GM21423 (cell line): ENCODE measurements around the gene PRDX2.
"Not testable (repeated sequence)": the region's sequence is repeated elsewhere in the genome, so short reads cannot be mapped to it uniquely, and the experiment has no call there.

ENCODE experiments used
- ATAC-seq: cut with Tn5 transposase; IDR thresholded peaks from one replicate; pipeline ENCODE4 v1.9.1; 2021; ENCODE audit warnings: mild to moderate bottlenecking, moderate library complexity; ENCODE audit not compliant: unreplicated experiment

The PRDX2 gene

GRCh38 chr19:12801466-12802266 lies at the start of gene PRDX2, which contains the start of gene THSD8:
TSS of gene PRDX2 (minus strand) at chr19:12801800. CDS start at chr19:12801261, 539 bp downstream.
TSS of gene THSD8 (plus strand) at chr19:12802069. CDS start at chr19:12802072, 3 bp downstream.
- ATAC-seq: peak; percentile 45

GRCh38 chr19:12847159-12848139 lies 45.8 kb upstream of the PRDX2 start:
- ATAC-seq: peak; percentile 68

DNA sequence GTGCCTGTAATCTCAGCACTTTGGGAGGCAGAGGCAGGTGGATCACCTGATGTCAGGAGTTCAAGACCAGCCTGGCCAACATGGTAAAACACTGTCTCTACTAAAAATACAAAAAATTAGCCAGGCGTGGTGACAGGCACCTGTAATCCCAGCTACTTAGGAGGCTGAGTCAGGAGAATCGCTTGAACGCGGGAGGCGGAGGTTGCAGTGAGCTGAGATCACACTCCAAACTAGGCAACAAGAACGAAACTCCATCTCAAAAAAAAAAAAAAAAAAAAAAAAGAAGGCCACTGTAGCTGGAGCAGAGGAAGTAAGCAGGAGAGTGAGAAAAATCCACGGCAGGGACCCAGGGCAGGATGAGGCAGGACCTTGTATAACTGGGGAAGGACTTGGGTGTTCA lies 45.0 kb upstream of the PRDX2 start:
- not testable (repeated sequence) for ATAC-seq

GRCh38 chr19:12843999-12844732 lies 42.6 kb upstream of the PRDX2 start:
- no peak for ATAC-seq

DNA sequence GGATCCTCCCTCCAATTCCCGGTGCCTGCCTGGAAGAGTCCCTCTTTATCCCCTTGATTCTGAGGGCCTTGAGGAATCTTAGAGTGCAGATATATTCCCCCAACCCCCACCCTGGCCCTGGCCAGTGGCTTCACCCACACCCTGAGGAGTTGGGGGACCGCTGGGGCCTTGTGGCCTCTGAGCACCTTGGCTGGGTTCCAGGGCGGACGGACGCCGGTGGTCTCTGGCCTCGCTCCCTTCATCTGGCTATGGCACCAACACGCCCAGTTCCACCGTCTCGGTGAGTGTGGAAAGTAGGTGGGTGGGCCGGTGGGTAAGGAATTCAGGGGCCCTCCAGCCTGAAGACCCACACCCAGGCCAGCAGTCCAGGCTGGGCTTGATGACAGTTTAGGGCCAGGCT lies 41.7 kb upstream of the PRDX2 start:
- ATAC-seq: no peak

DNA sequence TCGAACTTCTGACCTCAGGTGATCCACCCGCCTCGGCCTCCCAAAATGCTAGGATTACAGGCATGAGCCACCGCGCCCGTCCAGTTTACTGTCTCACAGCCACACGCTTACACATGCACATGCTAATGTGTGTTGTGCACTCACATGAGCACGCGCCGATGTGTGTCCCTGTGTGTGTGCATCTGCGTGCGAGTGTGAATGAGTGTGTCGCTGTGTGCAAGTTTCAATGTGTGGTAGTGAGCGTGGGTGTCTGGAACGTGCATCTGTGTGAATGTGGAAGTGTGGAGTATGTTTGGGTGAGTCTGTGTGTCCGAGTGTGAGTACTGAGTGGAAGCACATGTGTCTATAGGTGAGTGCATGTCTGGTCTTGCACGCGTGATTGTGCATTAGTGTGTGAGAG lies 40.9 kb upstream of the PRDX2 start:
- no peak for ATAC-seq

DNA sequence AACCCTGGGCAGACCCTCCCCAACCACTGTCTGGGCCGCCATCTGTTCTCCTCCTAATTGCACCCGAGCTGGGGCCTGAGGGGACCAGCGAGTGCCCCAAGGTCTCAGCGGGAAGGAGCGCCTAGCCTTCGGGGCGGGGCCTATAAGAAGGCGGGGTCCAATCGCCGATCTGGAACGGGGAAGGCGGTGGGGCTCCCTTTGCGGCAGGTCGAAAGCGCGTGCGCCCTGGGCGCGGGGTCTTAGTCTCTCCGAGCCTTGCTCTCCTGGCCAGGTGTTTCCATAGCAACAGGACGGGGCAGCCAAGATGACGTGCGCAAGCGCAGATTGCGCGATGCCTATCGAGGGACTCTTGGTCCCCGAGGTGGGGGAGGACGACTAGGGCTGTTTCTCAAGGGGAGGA lies 39.5 kb upstream of the PRDX2 start:
- no peak for ATAC-seq

DNA sequence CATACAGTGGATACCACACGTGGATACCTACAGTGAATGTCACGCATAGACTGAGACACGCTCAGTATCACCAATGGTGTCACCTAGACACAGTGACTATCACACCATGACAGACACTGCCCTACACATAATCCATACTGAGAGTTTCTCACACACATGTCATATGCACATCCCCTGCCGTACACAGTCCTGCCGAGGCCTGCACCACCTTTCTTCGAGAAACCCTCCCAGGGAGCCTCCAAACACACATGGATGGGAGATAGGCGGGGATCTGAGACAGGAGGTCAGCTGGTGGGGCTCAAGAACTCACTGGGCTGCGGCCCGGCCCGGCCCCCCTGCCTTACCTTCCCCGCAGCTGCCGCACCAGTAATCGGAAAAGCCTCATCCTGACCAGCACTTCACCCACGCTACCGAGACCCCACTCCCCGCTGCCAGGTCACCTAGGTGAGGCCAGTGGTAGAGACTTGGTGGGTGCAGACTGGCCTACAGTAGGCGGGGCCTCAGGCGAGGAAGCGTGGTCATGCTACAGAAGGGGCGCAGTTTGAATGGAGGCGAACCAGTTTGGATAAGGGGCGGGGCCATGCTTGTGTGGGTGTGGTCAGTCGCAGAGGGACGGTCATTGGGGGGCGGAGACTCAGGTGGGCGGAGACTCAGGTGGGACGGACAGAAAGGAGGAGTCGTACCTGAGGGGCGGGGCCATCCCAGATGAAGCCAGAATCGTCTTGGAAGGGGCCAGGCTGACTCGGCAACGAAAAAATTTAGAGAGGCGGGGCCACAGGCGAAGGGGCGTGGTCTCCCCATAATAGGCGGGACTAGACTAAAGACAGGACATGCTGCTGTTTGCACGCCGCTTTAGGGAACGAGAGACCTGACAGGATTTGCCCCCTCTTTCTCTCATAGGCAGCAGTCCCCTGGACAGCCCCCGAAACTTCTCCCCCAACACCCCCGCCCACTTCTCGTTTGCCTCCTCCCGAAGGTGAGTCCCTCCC lies 38.8 kb upstream of the PRDX2 start:
- ATAC-seq: no peak

GRCh38 chr19:12838886-12839756 lies 37.5 kb upstream of the PRDX2 start:
- ATAC-seq: no peak

- ATAC-seq: no peak
These were observed 36.7 kb upstream of the PRDX2 start, which contains the start of gene MAST1 for GRCh38 chr19:12838182-12838885. TSS of gene MAST1 (plus strand) at chr19:12838515. CDS start at chr19:12838573, 58 bp downstream.

- ATAC-seq: no peak
These were observed 35.6 kb upstream of the PRDX2 start for GRCh38 chr19:12837225-12837624.

DNA sequence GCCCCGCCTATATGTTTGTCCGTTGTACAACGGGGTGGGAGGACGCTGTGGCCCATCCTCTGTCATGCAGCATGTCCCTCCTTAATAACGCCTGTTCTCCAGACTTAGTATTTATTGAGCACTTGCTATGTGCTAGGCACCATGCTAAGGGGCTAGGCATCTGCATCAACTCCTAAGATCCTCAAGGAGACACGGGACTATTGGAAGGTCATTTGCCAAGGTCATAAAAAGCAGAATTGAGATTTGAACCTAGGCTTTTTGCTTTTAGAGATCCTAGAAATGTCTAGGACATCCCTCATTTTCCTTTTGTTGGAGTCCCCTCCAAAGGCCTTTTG lies 34.9 kb upstream of the PRDX2 start:
- ATAC-seq: no peak

DNA sequence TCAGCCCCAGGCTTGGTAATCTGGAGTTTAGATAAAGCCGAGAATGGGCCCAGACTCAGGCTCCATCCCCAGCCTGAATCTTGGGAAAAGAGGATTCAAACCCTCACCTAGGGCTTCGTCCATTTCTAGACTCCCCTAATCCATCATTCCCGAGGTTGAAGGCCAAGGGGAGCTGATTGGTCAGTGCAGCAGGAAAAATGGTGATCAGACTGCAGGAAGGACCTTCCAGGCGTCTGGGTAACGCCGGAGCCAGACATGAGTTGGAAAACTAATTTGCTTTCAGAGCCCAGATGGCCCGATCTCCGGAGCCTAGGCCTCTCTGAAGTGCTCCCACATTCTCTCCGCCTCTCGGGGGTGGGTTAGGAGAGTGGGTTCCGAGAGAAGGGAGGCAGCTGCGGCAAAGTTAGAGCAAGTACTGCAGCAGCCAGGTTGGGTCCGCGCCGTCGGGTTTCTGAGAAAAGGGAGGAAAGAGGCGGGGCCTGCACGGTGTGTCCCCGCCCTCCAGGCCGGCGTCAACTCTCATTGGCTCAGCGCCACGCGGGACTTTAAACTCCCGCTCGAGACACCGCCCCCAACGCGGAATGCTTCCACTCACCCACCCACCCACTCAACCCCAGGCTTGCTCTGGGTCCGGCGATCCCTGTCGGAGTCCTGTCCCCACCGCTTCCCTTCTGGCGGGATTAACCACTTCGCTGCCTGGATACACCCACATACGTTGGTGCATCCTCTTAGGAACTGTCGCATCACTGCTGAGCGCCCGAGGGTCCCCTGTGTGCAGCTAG lies 33.6 kb upstream of the PRDX2 start:
- no peak for ATAC-seq

- ATAC-seq: no peak
These were observed 33.0 kb upstream of the PRDX2 start, which contains the start of gene RTBDN for GRCh38 chr19:12834566-12834943. TSS of gene RTBDN (minus strand) at chr19:12834579. CDS start at chr19:12829979, 4,600 bp downstream.

GRCh38 chr19:12833738-12834565 lies 32.4 kb upstream of the PRDX2 start:
- ATAC-seq: no peak

DNA sequence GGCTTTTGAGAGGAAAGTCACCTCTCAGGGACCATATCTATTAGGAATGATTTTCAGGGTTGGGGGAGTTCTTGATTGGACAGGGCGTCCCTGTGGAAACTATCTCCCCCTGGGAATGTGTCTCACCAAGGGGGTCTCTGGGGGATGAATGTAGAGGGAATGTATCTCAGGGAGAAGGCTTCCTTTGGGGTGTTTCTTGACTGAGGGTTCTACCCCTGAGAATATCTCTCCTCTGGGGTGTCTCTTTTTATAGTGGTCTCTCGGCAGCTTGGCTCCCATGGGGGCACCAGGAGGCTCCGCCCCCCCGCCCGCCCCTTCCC lies 31.8 kb upstream of the PRDX2 start:
- no peak for ATAC-seq

DNA sequence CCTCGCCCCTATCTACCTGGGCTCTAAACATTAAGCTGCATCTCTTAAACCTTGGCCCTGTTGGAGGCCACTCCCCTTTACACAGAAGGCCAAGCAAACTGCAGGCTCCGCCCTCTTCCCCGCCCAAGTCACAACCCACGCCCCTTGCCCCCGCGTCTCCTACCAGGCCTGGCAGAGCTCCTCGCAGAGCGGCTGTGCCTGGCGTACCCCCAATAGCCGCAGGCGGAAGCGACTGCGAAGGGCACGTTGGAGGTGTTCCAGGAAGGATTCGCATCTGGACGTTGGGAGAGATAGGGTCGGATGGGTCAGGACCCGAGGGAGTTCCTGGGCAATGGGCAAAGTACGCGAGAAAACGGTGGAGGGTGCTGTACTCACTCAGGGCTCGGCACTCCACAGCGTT lies 26.9 kb upstream of the PRDX2 start:
- ATAC-seq: no peak
